Measurements from ENCODE around the gene TMEM97. TPM values are rescaled to one million over a fixed set of nuclear protein-coding genes. Genes with fewer than 3 reads are reported as not detected.
"Not testable (repeated sequence)": the region's sequence is repeated elsewhere in the genome, so short reads cannot be mapped to it uniquely, and the experiment has no call there.

TMEM97 gene
- total and polyA plus RNA-seq, 5 donors, result 3.9 to 6.7 (median 5.8) TPM

- no peaks in the 10 kb centered on the region for H3K9me3 ChIP-seq (ENCODE audit: control insufficient read depth, low read length)
- DNase-seq (no peak), ATAC-seq (no peak)
- H3K27me3 ChIP-seq (ENCODE audit: control insufficient read depth, insufficient read depth), result no peaks in the 10 kb centered on the region
- 69% methylated on average over 4 of the region's 4 CpGs for WGBS
- no peak overlapping the region for H3K27ac ChIP-seq (ENCODE audit: low read length)
- intact Hi-C loops (cut with DNase I), result no loop called here
- H3K4me3 ChIP-seq (ENCODE audit: low read length), result no peak overlapping the region
- no peaks in the 10 kb centered on the region for H3K4me1 ChIP-seq (ENCODE audit: control insufficient read depth, insufficient read depth, low read length)
Measured at GRCh38 chr17:28328325-28328724, 9.3 kb downstream of the TMEM97 start.

GRCh38 chr17:28330671-28331070, 11.7 kb downstream of the TMEM97 start:
- WGBS, result 94% methylated on average over 5 of the region's 5 CpGs
- H3K4me3 ChIP-seq (ENCODE audit: low read length), result no peak overlapping the region
- intact Hi-C loops (cut with DNase I), result no loop called here

GRCh38 chr17:28331891-28332420, 13.0 kb downstream of the TMEM97 start:
- Histone ChIP-seq H3K9me3 (ENCODE audit: control insufficient read depth, low read length) (no peaks in the 10 kb centered on the region), H3K27me3 (ENCODE audit: control insufficient read depth, insufficient read depth) (no peaks in the 10 kb centered on the region), H3K4me3 (ENCODE audit: low read length) (no peak overlapping the region), H3K4me1 (ENCODE audit: control insufficient read depth, insufficient read depth, low read length) (peaks cover 11% of the 10 kb centered on the region), H3K27ac (ENCODE audit: low read length) (no peak overlapping the region)
- ATAC-seq, result no peak
- DNase-seq, result no peak
- intact Hi-C loops (cut with DNase I), result no loop called here
- WGBS, result 89% methylated on average over 6 of the region's 6 CpGs

More at GRCh38 chr17:28330671-28331070, 11.7 kb downstream of the TMEM97 start:
- Histone ChIP-seq H3K27ac (ENCODE audit: low read length) (no peak overlapping the region), H3K27me3 (ENCODE audit: control insufficient read depth, insufficient read depth) (no peaks in the 10 kb centered on the region), H3K4me1 (ENCODE audit: control insufficient read depth, insufficient read depth, low read length) (peaks cover 6% of the 10 kb centered on the region), H3K9me3 (ENCODE audit: control insufficient read depth, low read length) (no peaks in the 10 kb centered on the region)
- DNase-seq, result no peak
- no peak for ATAC-seq

- WGBS, result 50% methylated on average over 1 of the region's 1 CpG
- DNase-seq, result no peak
- no peak overlapping the region for H3K27ac ChIP-seq (ENCODE audit: low read length)
- H3K4me3 ChIP-seq (ENCODE audit: low read length), result no peak overlapping the region
- no peaks in the 10 kb centered on the region for H3K9me3 ChIP-seq (ENCODE audit: control insufficient read depth, low read length)
- intact Hi-C loops (cut with DNase I), result no loop called here
- peaks cover 11% of the 10 kb centered on the region for H3K4me1 ChIP-seq (ENCODE audit: control insufficient read depth, insufficient read depth, low read length)
- no peak for ATAC-seq
- H3K27me3 ChIP-seq (ENCODE audit: control insufficient read depth, insufficient read depth), result no peaks in the 10 kb centered on the region
Measured at GRCh38 chr17:28333083-28333746, 14.2 kb downstream of the TMEM97 start.

GRCh38 chr17:28334171-28334570, 15.2 kb downstream of the TMEM97 start:
- peaks cover 11% of the 10 kb centered on the region for H3K4me1 ChIP-seq (ENCODE audit: control insufficient read depth, insufficient read depth, low read length)
- DNase-seq (no peak), ATAC-seq (no peak)
- H3K4me3 ChIP-seq (ENCODE audit: low read length), result peak overlapping the region; percentile 63
- H3K27me3 ChIP-seq (ENCODE audit: control insufficient read depth, insufficient read depth), result no peaks in the 10 kb centered on the region
- intact Hi-C loops (cut with DNase I), result no loop called here
- 44% methylated on average over 6 of the region's 6 CpGs for WGBS
- no peak overlapping the region for H3K27ac ChIP-seq (ENCODE audit: low read length)
- no peaks in the 10 kb centered on the region for H3K9me3 ChIP-seq (ENCODE audit: control insufficient read depth, low read length)

- DNase-seq, result no peak
- intact Hi-C loops (cut with DNase I), result no loop called here
- 7% methylated on average over 18 of the region's 18 CpGs for whole genome bisulfite sequencing
Measured at GRCh38 chr17:28334666-28335200, 15.7 kb downstream of the TMEM97 start.

GRCh38 chr17:28335201-28335958, 16.4 kb downstream of the TMEM97 start, which contains the start of the genes IFT20 and TNFAIP1:
IFT20 (minus strand) TSS chr17:28335472; CDS start chr17:28331985, 3,487 bp downstream.
TNFAIP1 (plus strand) TSS chr17:28335761; CDS start chr17:28339522, 3,761 bp downstream.
- no peaks in the 10 kb centered on the region for H3K27me3 ChIP-seq (ENCODE audit: control insufficient read depth, insufficient read depth)
- under 1% methylated on average over 62 of the region's 62 CpGs for WGBS
- intact Hi-C loops (cut with DNase I), result no loop called here
- DNase-seq, result peak; percentile 100
- H3K4me3 ChIP-seq (ENCODE audit: low read length), result peak within 1 kb of the TSS; percentile 95
- H3K27ac ChIP-seq (ENCODE audit: low read length), result peak within 1 kb of the TSS; percentile 98
- H3K4me1 ChIP-seq (ENCODE audit: control insufficient read depth, insufficient read depth, low read length), result peaks cover 11% of the 10 kb centered on the region
- ATAC-seq, result peak; percentile 93 to 98
- H3K9me3 ChIP-seq (ENCODE audit: control insufficient read depth, low read length), result no peaks in the 10 kb centered on the region

More at GRCh38 chr17:28334666-28335200, 15.7 kb downstream of the TMEM97 start:
- Histone ChIP-seq H3K4me3 (ENCODE audit: low read length) (peak overlapping the region; percentile 63), H3K27me3 (ENCODE audit: control insufficient read depth, insufficient read depth) (no peaks in the 10 kb centered on the region), H3K27ac (ENCODE audit: low read length) (peak overlapping the region; percentile 50), H3K9me3 (ENCODE audit: control insufficient read depth, low read length) (no peaks in the 10 kb centered on the region), H3K4me1 (ENCODE audit: control insufficient read depth, insufficient read depth, low read length) (peaks cover 11% of the 10 kb centered on the region)
- no peak for ATAC-seq

GRCh38 chr17:28335959-28336871, 17.2 kb downstream of the TMEM97 start:
- Histone ChIP-seq H3K27me3 (ENCODE audit: control insufficient read depth, insufficient read depth) (no peaks in the 10 kb centered on the region), H3K9me3 (ENCODE audit: control insufficient read depth, low read length) (no peaks in the 10 kb centered on the region), H3K4me3 (ENCODE audit: low read length) (peak overlapping the region; percentile 95), H3K4me1 (ENCODE audit: control insufficient read depth, insufficient read depth, low read length) (peaks cover 11% of the 10 kb centered on the region), H3K27ac (ENCODE audit: low read length) (peak overlapping the region; percentile 98)
- ATAC-seq (peak; percentile 22 to 73), DNase-seq (peak; percentile 79 to 87 (median 81))
- intact Hi-C loops (cut with DNase I), result no loop called here
- WGBS, result 5% methylated on average over 29 of the region's 29 CpGs

GRCh38 chr17:28338056-28338768, 19.2 kb downstream of the TMEM97 start:
- DNase-seq, result peak in 1 of 3 donors; percentile 64
- Histone ChIP-seq H3K9me3 (ENCODE audit: control insufficient read depth, low read length) (no peaks in the 10 kb centered on the region), H3K27ac (ENCODE audit: low read length) (peak overlapping the region; percentile 81), H3K4me3 (ENCODE audit: low read length) (peak overlapping the region; percentile 8), H3K4me1 (ENCODE audit: control insufficient read depth, insufficient read depth, low read length) (peaks cover 11% of the 10 kb centered on the region), H3K27me3 (ENCODE audit: control insufficient read depth, insufficient read depth) (no peaks in the 10 kb centered on the region)
- intact Hi-C loops (cut with DNase I), result no loop called here
- peak in 1 of 2 donors; percentile 5 for ATAC-seq
- WGBS, result 55% methylated on average over 5 of the region's 5 CpGs

- H3K4me3 ChIP-seq (ENCODE audit: low read length); DNase-seq; intact Hi-C loops (cut with DNase I); H3K9me3 ChIP-seq (ENCODE audit: control insufficient read depth, low read length); H3K27me3 ChIP-seq (ENCODE audit: control insufficient read depth, insufficient read depth); ATAC-seq: not testable (repeated sequence)
- WGBS, result 78% methylated on average over 8 of the region's 8 CpGs
- Histone ChIP-seq H3K4me1 (ENCODE audit: control insufficient read depth, insufficient read depth, low read length) (peaks cover 11% of the 10 kb centered on the region), H3K27ac (ENCODE audit: low read length) (peak overlapping the region; percentile 81)
Measured at GRCh38 chr17:28338769-28339212, 19.8 kb downstream of the TMEM97 start.

All from right cardiac atrium (tissue), 5 donors.